ENCODE measurements around the gene NFKBIL1. TPM values are rescaled to one million over a fixed set of nuclear protein-coding genes. Genes with fewer than 3 reads are reported as not detected.

The NFKBIL1 gene
- total and polyA plus RNA-seq, 2 experiments from 2014 or later: 9.6 to 12.3 TPM

DNA sequence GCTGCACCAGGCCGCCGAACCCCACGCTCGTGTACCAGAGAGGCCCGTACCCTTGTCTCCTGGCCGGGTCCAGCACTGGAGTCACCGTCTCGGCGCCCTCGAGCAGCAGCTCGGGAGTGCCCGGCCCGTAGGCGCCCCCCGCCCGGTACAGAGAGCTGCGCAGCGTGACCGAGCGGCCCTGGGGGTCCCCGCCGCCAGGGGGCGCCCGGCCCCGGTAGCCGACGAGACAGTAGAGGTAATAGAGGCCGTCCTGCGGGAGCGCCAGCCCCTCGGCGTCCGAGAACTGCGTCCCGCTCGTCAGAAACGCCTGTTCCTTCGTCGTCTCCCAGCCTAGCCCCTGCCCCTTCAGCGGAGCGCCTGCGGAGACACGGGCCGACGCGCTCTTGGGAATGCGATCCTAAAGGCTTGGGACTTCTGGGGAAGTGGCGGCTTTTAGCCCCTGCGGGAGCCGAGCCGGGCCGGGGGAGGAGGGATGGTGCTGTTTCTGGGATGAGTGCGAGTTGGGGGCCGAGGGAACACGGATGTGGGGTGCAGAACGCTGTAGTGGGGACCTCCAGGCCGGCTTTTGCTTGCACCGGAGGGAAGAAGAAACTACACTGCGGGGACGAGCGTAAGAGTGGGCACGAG is 33.5 kb downstream of the NFKBIL1 start:
- Histone ChIP-seq H3K79me2 (replicated peaks; ENCODE audit: insufficient read depth) (no peaks in the 10 kb centered on the region), H4K20me1 (replicated peaks; ENCODE audit: insufficient read depth) (no peaks in the 10 kb centered on the region), H3K4me3 (peak overlapping the region; percentile 95), H2AFZ (peak overlapping the region; percentile 99), H3K9me2 (ENCODE audit: insufficient read depth) (no peaks in the 10 kb centered on the region), H3F3A (replicated peaks; ENCODE audit: low read depth) (no peaks in the 10 kb centered on the region), H3K4me2 (peak overlapping the region; percentile 96), H3K36me3 (ENCODE audit: insufficient read depth) (no peaks in the 10 kb centered on the region), H3K27ac (ENCODE audit: low read depth) (no peak overlapping the region), H3K4me1 (ENCODE audit: insufficient read depth) (peaks cover 4% of the 10 kb centered on the region; the same call in 1 of the 2 replicates), H3K27me3 (ENCODE audit: insufficient read depth) (peaks cover 20% of the 10 kb centered on the region)
- H3K9me3 Mint-ChIP-seq: peaks cover 3% of the 10 kb centered on the region; the same call in 2 of the 3 replicates
- peak overlapping the region; percentile 95 for H3K4me3 Mint-ChIP-seq
- TF ChIP-seq POLR2AphosphoS5 (IDR thresholded peaks at IDR 0.05; ENCODE audit: low read depth) (peak; percentile 74), NANOG (IDR thresholded peaks at IDR 0.05; ENCODE audit: borderline replicate concordance) (no peak), ZNF462 (CRISPR knock-in tag; IDR thresholded peaks at IDR 0.05) (no peak), STAT1 (IDR thresholded peaks at IDR 0.05; ENCODE audit: unreplicated experiment) (no peak), CTCF (conservative IDR thresholded peaks at IDR 0.05; ENCODE audit: low read depth in 2 of 2) (peak; percentile 73 to 87), JUNB (IDR thresholded peaks at IDR 0.05; ENCODE audit: unreplicated experiment) (no peak), EZH2phosphoT487 (IDR thresholded peaks at IDR 0.05; ENCODE audit: unreplicated experiment) (no peak), CREB1 (CRISPR knock-in tag; IDR thresholded peaks at IDR 0.05; ENCODE audit: low read depth) (peak; percentile 66), EZH2 (IDR thresholded peaks at IDR 0.05; ENCODE audit: low read depth, unreplicated experiment) (no peak), ZNF331 (CRISPR knock-in tag; IDR thresholded peaks at IDR 0.05; ENCODE audit: low read depth) (no peak), ZNF114 (CRISPR knock-in tag; IDR thresholded peaks at IDR 0.05) (no peak), ETS1 (IDR thresholded peaks at IDR 0.05) (no peak)
- TF ChIP-seq, protein P1, sequence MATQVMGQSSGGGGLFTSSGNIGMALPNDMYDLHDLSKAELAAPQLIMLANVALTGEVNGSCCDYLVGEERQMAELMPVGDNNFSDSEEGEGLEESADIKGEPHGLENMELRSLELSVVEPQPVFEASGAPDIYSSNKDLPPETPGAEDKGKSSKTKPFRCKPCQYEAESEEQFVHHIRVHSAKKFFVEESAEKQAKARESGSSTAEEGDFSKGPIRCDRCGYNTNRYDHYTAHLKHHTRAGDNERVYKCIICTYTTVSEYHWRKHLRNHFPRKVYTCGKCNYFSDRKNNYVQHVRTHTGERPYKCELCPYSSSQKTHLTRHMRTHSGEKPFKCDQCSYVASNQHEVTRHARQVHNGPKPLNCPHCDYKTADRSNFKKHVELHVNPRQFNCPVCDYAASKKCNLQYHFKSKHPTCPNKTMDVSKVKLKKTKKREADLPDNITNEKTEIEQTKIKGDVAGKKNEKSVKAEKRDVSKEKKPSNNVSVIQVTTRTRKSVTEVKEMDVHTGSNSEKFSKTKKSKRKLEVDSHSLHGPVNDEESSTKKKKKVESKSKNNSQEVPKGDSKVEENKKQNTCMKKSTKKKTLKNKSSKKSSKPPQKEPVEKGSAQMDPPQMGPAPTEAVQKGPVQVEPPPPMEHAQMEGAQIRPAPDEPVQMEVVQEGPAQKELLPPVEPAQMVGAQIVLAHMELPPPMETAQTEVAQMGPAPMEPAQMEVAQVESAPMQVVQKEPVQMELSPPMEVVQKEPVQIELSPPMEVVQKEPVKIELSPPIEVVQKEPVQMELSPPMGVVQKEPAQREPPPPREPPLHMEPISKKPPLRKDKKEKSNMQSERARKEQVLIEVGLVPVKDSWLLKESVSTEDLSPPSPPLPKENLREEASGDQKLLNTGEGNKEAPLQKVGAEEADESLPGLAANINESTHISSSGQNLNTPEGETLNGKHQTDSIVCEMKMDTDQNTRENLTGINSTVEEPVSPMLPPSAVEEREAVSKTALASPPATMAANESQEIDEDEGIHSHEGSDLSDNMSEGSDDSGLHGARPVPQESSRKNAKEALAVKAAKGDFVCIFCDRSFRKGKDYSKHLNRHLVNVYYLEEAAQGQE (IDR thresholded peaks at IDR 0.05; ENCODE audit: unreplicated experiment): no peak
- peak overlapping the region; percentile 60; the same call in 1 of the 2 replicates for H3K27ac Mint-ChIP-seq
- peaks cover 24% of the 10 kb centered on the region for H3K4me1 Mint-ChIP-seq
- ATAC-seq: peak; percentile 93
- peak; percentile 92 for DNase-seq (ENCODE audit: low spot score)
- H3K27me3 Mint-ChIP-seq (ENCODE audit: insufficient read depth, low read depth, poor library complexity): peaks cover 36% of the 10 kb centered on the region
- no peaks in the 10 kb centered on the region for H3K36me3 Mint-ChIP-seq (ENCODE audit: low read depth)
